Right lobe of liver (tissue), 4 donors: ENCODE results near the gene CFAP100.

Experiments used
- POLR2A ChIP-seq: fragments of 450-650 bp; IDR thresholded peaks from one replicate; pipeline ENCODE4 v1.6.1; 2017; ENCODE audit warnings: antibody characterized with exemption, mild to moderate bottlenecking
- TF ChIP-seq, protein P1 (sequence below), 4 donors: fragments of 200-600 bp in 3 of 4; fragments of 450-650 bp in 1 of 4; IDR thresholded peaks; one replicate each; pipeline versions ENCODE4 v1.5.1 to v1.8.0; 2016 to 2022; ENCODE audit warnings: antibody characterized with exemption in 4 of 4, mild to moderate bottlenecking in 2 of 4
- donor health status: DM: no; HTN: no; CAD: no.
- donor health status: DM: no; HTN: no; CAD: no.
- donor health status: DM: no; HTN: yes; CAD: no.

DNA sequence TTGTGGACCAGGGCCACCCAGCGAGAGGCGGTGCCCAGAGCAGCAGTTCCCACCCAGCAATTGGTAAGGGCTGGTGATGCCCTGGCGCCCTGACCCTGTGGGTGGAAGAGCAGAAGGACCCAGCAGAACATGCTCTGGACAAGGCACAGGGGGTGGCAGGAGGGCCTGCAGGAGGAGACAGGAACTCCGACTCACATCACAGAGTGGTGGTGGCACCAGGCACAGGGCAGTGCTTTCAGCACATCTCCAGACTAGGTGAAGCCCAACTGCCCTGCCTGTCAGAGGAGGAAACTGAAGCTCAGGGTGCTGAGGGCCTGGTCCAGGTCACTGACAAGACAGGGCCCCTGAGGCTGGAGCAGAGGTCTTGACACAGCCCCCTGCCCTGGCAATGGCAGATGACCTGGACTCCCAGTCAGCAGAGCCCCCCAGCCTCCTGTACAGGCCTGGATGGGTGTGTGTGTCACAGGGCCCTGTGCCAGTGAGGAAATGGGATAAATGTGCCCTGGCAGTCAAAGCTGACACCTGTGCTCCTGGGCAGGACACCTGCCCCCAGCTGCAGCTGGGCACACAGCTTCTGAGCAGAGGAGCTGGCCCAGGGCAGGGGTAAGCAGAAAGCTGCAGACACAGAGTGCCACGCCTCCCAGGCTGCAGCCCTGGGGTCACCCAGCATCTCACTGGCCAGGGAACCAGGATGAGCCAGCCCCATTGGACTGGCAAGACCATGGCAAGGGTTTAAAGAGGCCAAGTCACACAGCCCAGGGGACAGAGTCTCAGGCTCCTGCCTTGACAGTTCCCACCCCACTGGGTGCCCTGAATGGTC, 48.9 kb upstream of the CFAP100 start:
- TF ChIP-seq, protein P1, sequence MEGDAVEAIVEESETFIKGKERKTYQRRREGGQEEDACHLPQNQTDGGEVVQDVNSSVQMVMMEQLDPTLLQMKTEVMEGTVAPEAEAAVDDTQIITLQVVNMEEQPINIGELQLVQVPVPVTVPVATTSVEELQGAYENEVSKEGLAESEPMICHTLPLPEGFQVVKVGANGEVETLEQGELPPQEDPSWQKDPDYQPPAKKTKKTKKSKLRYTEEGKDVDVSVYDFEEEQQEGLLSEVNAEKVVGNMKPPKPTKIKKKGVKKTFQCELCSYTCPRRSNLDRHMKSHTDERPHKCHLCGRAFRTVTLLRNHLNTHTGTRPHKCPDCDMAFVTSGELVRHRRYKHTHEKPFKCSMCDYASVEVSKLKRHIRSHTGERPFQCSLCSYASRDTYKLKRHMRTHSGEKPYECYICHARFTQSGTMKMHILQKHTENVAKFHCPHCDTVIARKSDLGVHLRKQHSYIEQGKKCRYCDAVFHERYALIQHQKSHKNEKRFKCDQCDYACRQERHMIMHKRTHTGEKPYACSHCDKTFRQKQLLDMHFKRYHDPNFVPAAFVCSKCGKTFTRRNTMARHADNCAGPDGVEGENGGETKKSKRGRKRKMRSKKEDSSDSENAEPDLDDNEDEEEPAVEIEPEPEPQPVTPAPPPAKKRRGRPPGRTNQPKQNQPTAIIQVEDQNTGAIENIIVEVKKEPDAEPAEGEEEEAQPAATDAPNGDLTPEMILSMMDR (IDR thresholded peaks at IDR 0.05), result no peak
- TF ChIP-seq POLR2A, result no peak
